CD1c-positive myeloid dendritic cell (primary cell): Measurements from ENCODE around the gene TCERG1L.
"Not testable (repeated sequence)": the region's sequence is repeated elsewhere in the genome, so short reads cannot be mapped to it uniquely, and the experiment has no call there.

Experiments
- DNase-seq: peaks from one replicate; pipeline ENCODE4 v3.0.0-alpha.2; 2016; ENCODE audit errors: extremely low spot score

TCERG1L gene

GRCh38 chr10:131146790-131147189, 164.7 kb downstream of the TCERG1L start:
- no peak for DNase-seq

DNA sequence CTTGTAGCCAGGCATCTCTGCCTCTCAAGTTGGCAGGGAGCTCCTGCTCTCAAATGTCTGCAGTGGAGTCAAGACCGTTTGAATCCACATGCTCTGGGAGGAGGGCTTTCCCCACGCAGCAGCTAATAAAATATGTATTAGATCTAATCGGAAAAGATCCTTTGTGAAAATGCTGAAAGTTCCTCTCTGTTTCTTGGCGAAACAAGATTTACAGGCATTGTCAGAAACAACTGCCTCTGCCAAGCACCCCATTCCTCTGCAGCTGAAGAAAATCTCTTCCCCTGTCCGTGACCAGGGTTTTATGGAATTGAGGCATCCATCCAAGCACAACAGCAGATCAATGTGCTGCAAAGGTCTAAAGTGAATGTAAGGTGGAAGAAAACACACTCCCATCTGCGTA, 165.8 kb downstream of the TCERG1L start:
- DNase-seq = no peak

DNA sequence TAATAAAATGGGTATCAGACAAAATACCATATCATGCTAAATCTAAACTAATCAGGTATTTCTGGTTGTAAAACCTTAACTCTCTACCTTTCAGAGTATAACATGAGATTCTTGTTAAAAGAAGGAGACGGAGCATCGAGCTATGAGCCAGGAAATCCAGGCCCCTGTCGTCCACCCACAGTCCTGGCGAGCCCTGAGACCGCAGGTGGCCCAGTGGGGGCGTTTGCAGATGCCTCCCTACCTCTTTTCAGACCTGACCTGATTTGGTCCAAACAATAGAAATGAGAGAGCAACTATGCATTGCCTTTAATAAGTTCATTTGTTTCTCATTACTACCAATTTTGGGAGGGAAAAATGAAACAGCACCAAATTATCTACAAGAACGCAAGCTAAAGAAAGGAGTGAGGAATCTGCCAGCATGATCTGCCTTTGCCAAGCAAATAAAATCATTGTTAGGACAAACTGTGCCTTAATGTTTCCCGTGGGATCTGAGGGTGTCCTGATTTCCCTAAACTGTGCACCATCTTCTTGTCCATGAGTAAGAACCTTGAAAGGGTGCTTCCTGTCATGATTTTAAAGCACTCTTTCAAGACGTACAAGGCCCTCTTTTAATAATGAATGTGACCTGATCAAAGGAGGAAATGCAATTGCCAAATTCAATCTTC, 166.7 kb downstream of the TCERG1L start:
- DNase-seq = no peak

GRCh38 chr10:131144196-131144595, 167.3 kb downstream of the TCERG1L start:
- no peak for DNase-seq

- DNase-seq = no peak
These were observed 167.9 kb downstream of the TCERG1L start for GRCh38 chr10:131143425-131144165.

GRCh38 chr10:131142517-131143380, 168.8 kb downstream of the TCERG1L start:
- DNase-seq = no peak

- DNase-seq = no peak
These were observed 169.6 kb downstream of the TCERG1L start for GRCh38 chr10:131141645-131142516.

GRCh38 chr10:131141207-131141606, 170.3 kb downstream of the TCERG1L start:
- DNase-seq = no peak

- no peak for DNase-seq
These were observed 170.9 kb downstream of the TCERG1L start for GRCh38 chr10:131140606-131141005.

DNA sequence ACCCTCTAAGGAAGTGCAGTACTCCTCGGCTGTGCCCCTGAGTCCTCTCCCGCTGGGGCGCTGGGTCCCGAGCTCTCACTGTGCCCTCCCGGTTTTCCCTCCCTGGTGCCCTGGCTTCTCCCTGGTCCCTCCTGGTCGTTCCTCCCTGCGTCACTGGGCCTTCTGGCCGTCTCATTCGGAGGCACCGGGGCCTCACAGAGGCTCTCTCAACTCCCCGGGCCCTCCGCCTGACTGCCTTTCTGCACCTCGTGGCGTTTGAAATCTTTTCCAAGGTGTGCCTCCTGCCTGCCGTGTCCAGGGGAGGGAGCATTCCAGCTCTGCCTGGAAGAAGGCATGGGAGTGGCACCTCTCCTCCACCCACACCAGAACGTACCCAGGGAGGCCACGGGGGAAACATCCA, 174.3 kb downstream of the TCERG1L start:
- no peak for DNase-seq

GRCh38 chr10:131136336-131136735, 175.2 kb downstream of the TCERG1L start:
- not testable (repeated sequence) for DNase-seq

GRCh38 chr10:131135716-131136115, 175.8 kb downstream of the TCERG1L start:
- DNase-seq = no peak

- no peak for DNase-seq
These were observed 176.9 kb downstream of the TCERG1L start for GRCh38 chr10:131134651-131135050.

- DNase-seq = no peak
These were observed 177.4 kb downstream of the TCERG1L start for GRCh38 chr10:131134001-131134576.

DNA sequence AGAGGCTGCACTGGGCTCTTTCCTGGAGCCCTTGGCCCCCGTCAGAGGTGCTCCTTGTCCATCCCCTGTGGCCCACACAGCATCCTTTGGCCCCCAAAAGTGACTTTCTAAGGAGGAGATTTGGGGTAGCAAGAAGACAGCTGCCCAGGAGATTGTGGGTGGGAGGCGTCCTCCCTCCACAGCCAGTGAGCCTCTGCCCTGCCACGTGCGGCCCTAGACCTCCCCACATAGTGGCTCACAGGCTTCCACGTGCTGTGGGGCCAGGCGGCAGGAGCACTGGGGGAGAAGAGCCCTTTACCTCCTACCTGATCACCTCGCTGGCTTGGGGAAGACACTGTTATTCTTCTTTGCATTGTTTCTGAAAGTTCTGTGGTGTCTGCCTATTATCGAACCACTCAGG, 178.8 kb downstream of the TCERG1L start:
- no peak for DNase-seq

DNA sequence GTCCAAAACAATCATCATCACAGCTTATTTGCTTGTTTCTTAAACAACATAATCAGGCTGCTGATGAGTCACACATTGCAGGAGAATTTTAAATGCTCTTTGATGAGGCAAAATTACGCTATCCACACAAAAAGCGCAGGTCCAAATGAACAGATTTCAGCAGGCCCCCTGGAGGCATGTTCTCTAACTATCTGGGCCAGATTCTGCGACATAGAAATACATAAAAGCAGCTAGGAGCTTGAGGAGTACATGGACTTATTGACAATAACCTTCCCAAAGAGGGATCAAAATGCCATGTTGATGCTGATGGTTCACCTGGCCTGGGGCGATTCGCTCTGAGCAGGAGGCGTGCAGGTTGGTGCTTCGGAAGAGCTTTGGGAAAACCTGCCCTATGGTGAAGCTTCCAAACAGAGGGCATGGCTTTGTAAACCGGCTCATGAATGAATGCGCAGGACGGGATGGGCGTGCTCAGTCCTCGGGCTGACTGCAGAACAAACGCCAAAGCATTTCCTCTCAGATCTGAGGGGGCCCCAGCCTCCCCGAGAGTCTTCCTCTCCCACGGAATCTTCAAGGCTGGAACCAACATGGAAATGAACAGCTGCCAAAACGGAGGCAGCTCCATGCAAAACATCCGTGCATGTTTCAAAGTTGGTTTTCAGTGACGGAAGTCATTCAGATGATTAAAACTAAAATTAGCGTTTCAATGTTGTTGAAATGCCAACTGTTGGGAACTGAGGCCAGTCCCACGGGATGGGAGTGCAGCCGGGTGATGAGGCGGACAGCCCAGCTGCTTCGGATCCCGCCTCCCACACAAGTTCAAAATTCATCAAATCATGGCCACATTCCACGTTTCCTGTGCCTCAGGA, 179.6 kb downstream of the TCERG1L start:
- DNase-seq = no peak

- DNase-seq = no peak
These were observed 181.5 kb downstream of the TCERG1L start for GRCh38 chr10:131130025-131130424.

DNA sequence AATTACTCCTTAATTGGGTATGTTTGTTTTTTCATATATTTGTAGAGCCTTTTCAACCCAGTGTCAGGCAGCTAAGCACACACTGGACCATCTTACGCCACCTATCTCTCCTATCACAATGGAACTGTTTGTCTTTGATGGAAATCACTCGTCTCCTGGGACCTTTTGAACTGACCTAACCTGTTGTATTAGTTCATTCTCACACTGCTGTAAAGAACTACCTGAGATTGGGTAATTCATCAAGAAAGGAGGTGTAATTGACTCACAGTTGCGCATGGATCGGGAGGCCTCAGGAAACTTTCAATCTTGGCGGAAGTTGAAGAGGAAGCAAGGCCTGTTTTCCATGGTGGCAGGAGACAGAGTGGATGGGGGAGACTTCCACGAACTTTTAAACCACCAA, 182.0 kb downstream of the TCERG1L start:
- no peak for DNase-seq

- no peak for DNase-seq
These were observed 182.8 kb downstream of the TCERG1L start for GRCh38 chr10:131128731-131129130.

DNA sequence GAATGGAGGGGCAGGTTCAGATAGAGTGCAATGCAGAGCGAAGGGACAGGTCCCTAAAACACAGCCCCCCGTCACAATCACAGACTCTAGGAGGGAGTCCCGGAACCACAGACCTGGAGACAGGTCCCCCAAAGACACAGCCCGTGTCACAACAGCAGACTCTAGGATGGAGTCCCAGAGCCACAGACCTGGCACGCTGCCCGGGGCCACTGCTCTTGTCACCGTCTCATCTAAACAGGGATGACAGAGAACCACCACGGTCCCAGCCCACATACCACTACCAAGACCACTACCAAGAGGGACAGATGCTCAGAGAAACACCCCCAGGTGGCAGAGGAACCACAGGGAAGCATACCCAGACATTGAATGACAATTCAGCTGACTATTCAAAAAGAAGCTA, 183.9 kb downstream of the TCERG1L start:
- no peak for DNase-seq
